Measurements from ENCODE around the gene SLC25A10.

DNA sequence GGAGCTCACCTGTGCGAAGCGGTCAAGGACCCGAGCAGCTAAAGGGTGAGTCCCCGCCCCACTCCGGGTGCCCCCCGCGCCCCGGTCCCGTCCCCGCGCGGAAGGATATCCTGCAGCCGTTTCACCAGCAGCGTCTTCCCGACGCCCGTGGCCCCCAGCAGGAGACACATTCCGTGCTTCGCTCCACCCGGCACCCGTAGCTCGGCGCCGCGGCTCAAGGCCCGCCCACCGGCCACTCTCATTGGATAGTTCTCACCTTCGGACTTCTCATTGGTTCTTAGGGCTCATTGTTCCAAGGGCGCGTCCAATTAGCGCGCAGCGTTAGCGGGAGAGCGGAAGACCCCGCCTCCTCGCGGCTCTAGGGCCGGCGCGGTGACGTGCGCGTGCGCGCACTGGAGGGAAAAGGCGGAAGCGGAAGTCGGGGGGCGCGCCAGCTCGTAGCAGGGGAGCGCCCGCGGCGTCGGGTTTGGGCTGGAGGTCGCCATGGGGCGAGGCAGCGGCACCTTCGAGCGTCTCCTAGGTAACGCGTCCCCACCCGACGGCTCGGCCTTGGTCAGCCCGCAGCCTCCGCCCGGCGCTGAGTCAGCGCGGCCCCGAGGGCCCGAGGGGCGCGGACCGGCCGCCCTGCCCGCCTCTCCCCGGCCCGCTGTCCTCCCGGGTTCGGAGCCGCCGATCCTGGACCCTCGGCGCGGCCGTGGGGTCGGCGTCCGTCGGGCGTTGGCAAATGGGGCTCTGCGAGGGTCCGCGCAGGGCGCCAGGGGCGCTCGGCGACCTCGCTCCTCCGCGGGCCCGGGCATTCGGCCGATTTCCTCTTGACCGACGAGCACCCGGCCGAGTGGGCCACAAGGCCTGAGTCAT, 28.3 kb upstream of the SLC25A10 start, which contains the start of the genes ARL16 and HGS:
- TF ChIP-seq TAF1 (IDR thresholded peaks at IDR 0.05; ENCODE audit: low read depth) (peak; percentile 70), EZH2 (IDR thresholded peaks at IDR 0.05; ENCODE audit: borderline replicate concordance, insufficient read depth, low read length, poor library complexity, severe bottlenecking) (no peak)
- TF ChIP-seq, protein P1, sequence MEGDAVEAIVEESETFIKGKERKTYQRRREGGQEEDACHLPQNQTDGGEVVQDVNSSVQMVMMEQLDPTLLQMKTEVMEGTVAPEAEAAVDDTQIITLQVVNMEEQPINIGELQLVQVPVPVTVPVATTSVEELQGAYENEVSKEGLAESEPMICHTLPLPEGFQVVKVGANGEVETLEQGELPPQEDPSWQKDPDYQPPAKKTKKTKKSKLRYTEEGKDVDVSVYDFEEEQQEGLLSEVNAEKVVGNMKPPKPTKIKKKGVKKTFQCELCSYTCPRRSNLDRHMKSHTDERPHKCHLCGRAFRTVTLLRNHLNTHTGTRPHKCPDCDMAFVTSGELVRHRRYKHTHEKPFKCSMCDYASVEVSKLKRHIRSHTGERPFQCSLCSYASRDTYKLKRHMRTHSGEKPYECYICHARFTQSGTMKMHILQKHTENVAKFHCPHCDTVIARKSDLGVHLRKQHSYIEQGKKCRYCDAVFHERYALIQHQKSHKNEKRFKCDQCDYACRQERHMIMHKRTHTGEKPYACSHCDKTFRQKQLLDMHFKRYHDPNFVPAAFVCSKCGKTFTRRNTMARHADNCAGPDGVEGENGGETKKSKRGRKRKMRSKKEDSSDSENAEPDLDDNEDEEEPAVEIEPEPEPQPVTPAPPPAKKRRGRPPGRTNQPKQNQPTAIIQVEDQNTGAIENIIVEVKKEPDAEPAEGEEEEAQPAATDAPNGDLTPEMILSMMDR (IDR thresholded peaks at IDR 0.05; ENCODE audit: poor library complexity, severe bottlenecking): no peak

All from neural cell (in vitro differentiated cells).